ENCODE results near the gene VWDE.

The VWDE gene

GRCh38 chr7:12327922-12328321, 75.7 kb downstream of the VWDE start:
- DNase-seq = no peak

- no peak for DNase-seq
Measured at GRCh38 chr7:12325646-12326045, 78.0 kb downstream of the VWDE start.

DNA sequence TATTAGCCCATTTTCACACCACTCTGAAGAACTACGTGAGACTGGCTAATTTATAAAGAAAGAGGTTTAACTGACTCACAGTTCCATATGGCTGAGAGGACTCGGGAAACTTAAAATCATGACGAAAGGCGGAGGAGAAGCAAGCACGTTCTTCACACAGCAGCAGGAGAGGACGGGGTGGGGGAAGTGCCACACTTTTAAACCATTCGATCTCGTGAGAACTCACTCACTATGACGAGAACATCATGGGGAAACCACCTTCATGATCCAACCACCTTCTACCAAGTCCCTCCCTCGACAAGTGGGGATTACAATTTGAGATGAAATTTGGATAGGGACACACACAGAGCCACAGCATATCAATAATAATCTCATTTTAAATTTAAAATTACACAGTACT, 80.2 kb downstream of the VWDE start:
- no peak for DNase-seq

DNA sequence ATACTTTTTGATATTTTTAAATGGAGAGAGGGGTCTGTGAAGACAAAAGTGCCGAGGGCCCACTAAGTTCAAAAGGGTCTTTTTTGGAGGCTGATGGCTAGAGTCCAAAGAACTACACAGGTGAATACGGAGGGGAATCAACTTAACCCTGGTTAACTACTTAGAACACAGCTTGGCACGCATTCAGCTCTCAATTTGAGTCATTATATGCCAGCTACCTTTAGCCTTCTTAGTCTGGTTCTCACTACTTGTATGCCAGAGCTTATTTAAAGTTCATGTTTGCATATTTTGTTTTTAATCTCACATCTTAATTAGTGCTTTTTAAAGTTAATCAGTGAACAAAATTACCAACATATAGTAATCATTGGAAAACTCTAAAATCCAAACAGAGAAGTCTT, 80.8 kb downstream of the VWDE start:
- DNase-seq = no peak

DNA sequence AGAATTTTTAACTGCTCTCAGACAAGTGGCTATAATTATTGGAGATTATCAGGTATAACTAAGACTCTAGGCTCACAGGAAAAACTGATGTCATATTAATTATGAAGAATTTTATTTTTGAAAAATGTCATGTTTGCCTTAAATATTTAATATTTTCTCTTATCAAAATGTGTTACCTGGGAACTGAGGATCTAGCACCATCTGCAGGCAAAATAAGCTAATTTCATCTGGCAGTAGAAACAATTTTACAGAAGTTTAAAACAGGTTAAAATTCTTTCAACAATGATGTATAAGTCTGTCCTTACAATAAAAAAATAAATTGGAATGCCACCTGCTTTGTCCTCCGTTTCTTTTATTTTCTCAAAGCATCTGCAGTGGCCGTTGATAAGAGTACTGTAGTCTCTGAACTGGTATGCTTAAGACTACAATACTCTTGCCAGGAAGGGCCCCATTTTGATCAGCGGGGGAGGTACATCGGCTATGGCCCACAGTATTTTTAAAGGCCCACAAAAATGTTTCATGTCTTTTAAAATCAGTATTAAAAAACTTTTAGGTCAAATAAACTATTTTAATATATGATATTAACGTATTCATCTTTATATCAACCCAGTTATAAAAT, 81.3 kb downstream of the VWDE start:
- peak in 4 of 6 experiments; percentile 6 to 53 (median 32) for DNase-seq

DNA sequence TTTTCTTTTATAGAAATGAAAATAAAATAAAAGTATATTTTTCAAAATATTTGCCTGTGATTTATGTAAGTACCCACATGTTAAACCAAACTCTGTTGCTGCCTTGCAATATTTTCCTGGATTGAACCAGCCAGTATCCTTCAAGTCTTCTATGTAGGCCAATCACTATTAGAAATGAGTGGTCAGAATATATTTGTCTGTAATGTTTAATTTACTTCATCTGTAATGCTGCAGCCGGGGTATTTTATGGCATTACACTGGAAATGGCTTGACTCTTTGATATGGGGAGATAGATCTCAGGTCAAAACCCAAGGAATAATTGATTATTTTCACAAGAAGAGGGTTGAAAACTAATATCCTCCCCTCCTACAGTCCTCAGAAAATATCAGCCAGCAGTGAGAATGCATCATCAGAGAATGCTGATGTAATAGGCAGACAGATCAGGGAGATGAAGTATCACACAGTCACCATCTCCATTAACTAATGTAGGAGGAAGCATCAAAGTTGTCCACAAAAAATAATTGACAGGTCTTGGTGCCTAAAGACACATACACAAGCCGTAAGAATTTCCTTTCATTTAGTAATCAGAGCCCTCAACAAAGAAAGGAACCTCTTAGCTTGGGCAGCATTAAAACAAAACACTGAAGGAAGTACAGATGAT, 82.5 kb downstream of the VWDE start:
- DNase-seq = no peak

DNA sequence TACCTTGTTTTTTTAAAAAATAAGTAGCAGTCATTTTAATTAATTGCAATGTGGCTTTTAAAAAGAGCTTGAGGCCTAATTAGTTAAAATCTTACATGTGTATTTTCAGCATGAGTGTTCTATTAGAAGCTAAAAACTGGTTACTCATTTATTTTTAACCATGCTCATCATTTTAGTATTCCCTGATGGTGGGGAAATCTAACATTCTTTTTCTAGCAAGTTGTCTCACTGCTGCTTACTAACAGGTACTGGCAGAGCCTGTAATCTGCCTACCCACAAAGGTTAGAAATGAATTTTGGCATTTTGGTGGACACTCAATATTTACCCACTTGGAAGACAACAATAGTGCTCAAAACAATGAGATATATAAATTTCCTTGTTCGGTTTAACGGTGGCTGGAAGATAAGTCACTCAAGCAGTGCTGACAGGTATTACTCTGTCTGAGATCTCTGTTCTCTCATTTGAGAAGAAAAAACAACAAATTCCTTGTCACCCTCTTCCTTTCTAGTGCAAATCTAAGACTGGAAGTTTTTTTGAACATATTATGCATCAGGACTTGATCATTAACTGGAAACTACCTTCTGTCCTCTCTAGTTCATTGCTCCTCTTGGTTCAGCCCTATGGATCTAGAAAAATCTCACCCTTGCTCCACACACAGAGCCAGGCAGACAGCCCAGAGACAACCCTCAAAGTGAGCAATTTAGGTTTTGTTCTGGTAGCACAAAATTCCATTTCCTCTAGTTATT, 83.3 kb downstream of the VWDE start:
- DNase-seq = no peak

DNA sequence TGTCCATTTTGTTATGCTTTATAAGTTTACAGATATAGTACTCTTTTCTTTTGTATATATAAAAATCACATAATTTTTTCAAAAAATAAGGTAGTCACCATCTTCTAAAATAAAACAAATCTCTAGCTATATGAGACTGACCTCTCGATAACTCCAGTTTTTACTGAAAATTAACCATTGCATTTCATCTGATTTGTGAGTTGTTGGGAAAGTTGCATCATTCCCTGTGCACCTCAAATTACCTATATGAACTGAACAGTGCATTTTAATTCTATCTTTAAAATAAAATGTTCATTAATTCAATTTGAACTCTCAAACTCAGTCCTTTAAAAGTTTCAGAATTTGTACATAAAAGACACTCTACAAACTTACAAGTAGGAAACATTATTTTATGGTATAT, 86.0 kb downstream of the VWDE start:
- no peak for DNase-seq

- no peak for DNase-seq
Measured at GRCh38 chr7:12316925-12317324, 86.7 kb downstream of the VWDE start.

GRCh38 chr7:12315049-12315448, 88.6 kb downstream of the VWDE start:
- no peak for DNase-seq

- DNase-seq = no peak
Measured at GRCh38 chr7:12314199-12314598, 89.5 kb downstream of the VWDE start.

GRCh38 chr7:12305502-12305901, 98.2 kb downstream of the VWDE start:
- no peak for DNase-seq

GRCh38 chr7:12303495-12303894, 100.2 kb downstream of the VWDE start:
- DNase-seq = no peak

- no peak for DNase-seq
Measured at GRCh38 chr7:12303062-12303461, 100.6 kb downstream of the VWDE start.

- DNase-seq = no peak
Measured at GRCh38 chr7:12300415-12300814, 103.2 kb downstream of the VWDE start.

- no peak for DNase-seq
Measured at GRCh38 chr7:12299367-12299766, 104.3 kb downstream of the VWDE start.

GRCh38 chr7:12297283-12298108, 106.2 kb downstream of the VWDE start:
- DNase-seq = peak in 2 of 6 experiments; percentile 2 to 4

- no peak for DNase-seq
Measured at GRCh38 chr7:12296051-12296570, 107.6 kb downstream of the VWDE start.

DNA sequence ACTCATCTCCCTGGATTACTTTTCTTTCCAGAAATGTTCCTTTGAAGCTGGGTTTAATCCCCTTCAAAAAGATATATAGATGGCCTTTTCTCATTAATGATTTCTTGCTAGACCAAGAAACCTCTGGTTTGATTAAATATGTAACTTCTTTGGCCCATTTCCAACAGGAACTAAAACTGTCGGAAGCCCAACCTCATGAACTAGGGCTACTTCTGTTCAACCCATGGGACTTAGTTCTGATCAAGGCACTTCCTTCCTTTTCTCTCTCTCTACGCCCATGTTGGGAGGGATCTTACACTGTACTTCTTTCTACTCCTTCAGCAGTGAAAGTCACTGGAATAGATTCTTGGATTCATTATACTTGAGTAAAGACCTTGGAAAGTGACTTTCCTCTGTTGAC, 109.0 kb downstream of the VWDE start:
- DNase-seq = no peak

DNA sequence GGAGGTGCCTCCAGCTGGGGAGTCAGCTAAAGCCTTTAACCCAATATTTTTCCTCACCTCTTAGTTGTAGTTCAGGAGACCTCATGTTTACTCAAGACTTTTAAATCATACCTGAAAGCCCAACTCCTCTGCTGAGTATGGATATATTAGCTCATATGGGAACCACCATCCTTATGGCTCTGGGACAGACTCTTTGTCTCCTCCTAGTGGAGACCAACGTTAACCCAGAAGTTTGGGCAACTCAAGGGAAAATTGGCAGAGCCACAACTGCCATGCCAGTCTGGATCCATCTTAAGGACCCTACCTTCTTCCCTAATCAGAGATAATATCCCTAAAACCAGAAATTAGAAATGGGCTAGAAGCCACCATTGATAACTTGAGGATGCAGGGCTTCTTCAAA, 111.8 kb downstream of the VWDE start:
- no peak for DNase-seq

GRCh38 chr7:12290761-12291160, 112.9 kb downstream of the VWDE start:
- no peak for DNase-seq

GRCh38 chr7:12289996-12290395, 113.7 kb downstream of the VWDE start:
- no peak for DNase-seq

- DNase-seq = no peak
Measured at GRCh38 chr7:12287901-12288300, 115.8 kb downstream of the VWDE start.

Measured in stimulated activated naive CD4-positive, alpha-beta T cell (primary cell).